Fibroblast of lung (primary cell): ENCODE data around the gene TMEM196.

ENCODE experiments used
- EZH2 ChIP-seq: IDR thresholded peaks from 2 replicates; pipeline ENCODE4 v1.5.1; 2012; ENCODE audit warnings: low read length, control low read depth, mild to moderate bottlenecking; ENCODE audit errors: missing control alignments
- TF ChIP-seq, protein P1 (sequence below), 2 donors: IDR thresholded peaks in 1 of 2; conservative IDR thresholded peaks in 1 of 2; 1 replicate in 1 of 2; 2 replicates in 1 of 2; pipeline ENCODE4 v1.5.1; 2011 to 2012; ENCODE audit warnings: low read length in 2 of 2, control low read depth in 1 of 2, inconsistent platforms in 1 of 2, low read depth in 1 of 2, mild to moderate bottlenecking in 1 of 2

DNA sequence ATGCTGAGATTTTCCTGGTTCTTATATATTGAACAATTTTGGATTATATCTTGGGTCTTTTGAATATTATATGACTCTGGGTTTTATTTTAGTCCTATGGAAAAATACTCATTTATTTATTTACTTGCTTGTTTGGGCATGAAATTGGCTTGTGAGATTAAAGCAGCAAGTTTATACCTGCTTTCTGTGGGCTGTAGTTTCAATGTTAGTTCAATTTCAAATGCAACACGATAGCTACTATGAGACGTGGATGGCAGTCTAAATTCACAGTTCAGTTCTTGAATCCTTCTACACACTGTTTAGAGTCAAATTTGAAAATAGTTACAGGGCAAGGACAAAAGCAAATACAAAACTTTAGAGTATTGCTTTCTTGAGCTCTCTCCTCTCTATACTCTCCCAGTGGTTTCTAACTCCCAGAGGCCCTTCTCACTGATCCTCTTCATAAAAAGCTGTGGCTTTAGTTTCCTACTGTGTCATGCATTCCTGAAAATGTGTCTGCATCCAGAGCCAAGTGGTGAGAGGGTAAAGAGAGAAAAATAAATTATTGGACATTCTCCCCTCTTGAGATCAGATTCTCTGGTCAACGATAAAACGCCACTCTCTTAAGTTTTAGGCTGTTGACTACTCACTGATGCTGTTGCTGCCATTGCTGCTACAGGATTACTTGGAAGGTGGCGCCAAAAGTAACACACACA lies 99.0 kb downstream of the TMEM196 start:
- TF ChIP-seq, protein P1, sequence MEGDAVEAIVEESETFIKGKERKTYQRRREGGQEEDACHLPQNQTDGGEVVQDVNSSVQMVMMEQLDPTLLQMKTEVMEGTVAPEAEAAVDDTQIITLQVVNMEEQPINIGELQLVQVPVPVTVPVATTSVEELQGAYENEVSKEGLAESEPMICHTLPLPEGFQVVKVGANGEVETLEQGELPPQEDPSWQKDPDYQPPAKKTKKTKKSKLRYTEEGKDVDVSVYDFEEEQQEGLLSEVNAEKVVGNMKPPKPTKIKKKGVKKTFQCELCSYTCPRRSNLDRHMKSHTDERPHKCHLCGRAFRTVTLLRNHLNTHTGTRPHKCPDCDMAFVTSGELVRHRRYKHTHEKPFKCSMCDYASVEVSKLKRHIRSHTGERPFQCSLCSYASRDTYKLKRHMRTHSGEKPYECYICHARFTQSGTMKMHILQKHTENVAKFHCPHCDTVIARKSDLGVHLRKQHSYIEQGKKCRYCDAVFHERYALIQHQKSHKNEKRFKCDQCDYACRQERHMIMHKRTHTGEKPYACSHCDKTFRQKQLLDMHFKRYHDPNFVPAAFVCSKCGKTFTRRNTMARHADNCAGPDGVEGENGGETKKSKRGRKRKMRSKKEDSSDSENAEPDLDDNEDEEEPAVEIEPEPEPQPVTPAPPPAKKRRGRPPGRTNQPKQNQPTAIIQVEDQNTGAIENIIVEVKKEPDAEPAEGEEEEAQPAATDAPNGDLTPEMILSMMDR (conservative IDR thresholded peaks at IDR 0.05 in 1 of 2, IDR thresholded peaks at IDR 0.05 in 1 of 2; ENCODE audit: low read depth in 1 of 2, low read length in 2 of 2), result no peak
- no peak for TF ChIP-seq EZH2
